Embryonic facial prominence (tissue), 1 donor: Measurements from ENCODE around the gene ZBTB48.

ENCODE experiments used
- DNase-seq: peaks from one replicate; pipeline ENCODE4 v3.0.0-alpha.2; 2016; ENCODE audit errors: extremely low spot score

The ZBTB48 gene

GRCh38 chr1:6612641-6613360 is 33.0 kb downstream of the ZBTB48 start:
- DNase-seq: peak; percentile 41

DNA sequence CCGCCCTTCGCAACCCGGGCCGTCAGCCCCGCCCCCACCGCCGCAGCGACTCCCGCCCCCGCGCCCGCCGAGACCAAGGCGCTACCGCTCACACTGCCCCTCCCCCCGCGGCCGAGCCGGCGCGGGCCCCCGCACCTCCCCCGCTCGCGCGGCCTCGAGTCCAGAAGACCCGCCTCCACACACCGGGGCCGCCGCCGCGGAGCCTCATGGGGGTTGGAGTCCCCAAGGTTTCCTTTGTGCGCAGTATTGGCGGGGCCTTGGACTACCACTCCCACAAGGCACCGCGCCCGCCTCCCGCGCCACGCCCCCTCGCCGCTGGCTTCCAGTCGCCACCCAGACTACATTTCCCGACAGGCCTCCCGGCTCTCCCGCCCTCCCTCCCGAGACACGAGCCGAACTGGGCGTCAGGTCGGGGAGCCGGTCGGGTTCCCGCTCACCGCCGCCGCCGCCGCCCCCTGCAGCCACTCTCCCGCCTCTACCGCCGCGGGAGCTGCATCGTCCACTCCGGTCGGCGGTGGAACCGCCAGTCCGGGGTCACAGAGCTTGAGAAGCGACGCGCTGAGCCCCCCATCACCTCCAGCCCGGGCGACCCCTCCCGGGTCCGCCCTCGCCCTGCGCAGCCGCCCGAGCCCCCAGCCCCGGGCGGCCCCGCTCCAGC is 33.7 kb downstream of the ZBTB48 start, which contains the start of gene PHF13:
TSS of gene PHF13 (plus strand) at position 371 of the 658 bp plus-strand sequence. CDS start 336 bp downstream, outside the sequence.
- peak; percentile 97 for DNase-seq

DNA sequence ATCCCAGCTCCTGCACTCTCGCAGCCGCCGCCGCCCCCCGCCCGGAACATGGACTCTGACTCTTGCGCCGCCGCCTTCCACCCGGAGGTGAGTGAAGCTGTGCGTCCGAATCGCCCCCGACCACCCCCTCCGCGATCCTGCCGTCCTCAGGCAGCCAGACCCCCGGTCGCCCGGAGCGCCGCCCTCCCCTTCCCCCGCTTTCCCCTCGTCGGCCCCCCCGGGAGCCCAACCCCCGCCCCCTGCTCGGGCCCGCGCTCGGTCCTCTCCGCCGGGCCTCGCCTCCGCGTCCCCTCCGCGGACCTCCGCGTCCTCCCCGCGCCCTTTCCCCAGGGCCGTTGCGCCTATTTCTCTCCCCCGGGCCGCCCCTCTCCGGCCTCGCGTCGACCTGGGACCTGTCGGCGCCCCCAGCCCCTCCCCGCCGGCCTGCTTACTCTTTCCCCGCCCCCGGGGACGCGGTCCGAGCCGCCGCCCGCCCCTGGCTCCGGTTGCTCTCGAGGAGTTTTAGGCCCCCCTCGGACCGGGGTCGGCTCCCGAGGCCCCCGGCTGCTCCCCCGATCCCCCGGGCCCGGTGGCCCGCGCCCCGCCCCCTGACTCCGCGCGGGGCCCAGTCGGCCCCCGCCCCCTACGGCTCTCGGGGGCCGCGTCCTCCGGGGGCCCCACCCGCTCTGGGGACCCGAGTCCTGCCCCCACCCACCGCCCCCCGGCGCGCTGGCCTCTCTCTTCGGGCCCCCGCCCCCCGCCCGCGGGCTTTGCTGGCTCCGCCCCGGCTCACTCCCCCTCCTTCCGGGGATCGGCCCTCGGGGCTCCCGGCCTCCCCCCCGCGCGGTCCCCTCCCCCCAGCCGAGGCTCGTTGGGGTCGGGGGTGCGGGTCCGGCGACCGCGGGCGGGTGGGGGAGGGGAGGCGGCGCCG is 34.5 kb downstream of the ZBTB48 start:
- DNase-seq: no peak

DNA sequence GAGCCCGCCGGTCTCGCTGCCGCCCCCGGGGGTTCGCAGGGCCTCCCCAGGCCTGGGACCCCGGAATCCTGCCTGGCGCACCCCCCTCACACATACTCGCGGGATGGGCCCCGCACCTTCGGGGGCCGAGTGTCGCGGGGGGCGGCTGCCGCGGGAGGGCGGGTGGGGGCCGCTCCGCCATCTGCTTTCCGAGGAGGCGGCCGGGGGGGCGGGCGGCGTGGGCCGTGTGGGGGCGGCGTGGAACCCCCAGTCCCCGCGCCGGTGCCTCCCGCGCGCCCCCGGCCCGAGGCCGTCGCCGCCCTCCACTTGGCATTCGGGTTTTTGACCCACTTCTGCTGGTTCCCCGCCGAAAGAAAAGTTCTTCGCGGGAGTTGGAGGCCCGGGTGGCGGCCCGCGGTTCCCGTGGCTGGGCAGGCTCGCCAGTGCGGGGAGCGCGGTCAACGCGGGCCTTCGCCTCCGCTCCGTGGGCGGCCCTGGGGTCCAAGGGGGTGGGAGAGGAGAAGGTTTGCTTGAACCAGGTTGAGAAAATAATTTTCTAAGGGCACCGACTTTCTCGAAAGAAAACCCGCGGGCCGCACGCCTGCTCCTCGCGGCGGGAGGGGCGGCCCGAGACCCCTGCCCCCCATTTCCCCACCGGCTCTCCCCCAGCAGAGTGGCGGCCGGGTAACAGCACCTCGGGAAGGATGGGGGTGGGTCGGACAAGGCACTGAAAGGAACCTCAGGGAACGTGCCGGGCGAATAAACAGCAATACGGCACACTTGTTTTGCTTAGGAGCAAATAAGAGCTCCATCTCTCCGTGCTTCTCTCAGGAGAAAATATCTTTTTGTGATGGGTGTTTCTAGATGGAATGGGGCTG is 35.4 kb downstream of the ZBTB48 start:
- no peak for DNase-seq

DNA sequence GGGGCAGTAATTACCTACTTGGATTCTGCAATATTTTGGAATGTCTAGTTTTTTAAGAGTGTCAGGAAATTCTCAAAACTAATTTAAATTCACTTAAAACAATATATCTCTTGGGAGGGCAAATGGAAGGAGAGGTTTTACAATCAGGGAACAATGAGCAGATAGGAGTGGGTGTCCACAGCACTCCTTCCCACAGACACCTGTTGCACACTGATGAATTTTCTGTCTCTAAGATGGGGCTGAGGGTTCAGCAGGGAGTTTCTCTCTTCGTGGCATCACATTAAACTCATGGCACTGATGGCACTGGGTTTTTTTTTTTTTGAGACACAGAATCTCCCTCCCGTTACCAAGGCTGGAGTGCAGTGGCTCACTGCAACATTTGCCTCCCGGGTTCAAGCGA is 39.3 kb downstream of the ZBTB48 start:
- DNase-seq: no peak

DNA sequence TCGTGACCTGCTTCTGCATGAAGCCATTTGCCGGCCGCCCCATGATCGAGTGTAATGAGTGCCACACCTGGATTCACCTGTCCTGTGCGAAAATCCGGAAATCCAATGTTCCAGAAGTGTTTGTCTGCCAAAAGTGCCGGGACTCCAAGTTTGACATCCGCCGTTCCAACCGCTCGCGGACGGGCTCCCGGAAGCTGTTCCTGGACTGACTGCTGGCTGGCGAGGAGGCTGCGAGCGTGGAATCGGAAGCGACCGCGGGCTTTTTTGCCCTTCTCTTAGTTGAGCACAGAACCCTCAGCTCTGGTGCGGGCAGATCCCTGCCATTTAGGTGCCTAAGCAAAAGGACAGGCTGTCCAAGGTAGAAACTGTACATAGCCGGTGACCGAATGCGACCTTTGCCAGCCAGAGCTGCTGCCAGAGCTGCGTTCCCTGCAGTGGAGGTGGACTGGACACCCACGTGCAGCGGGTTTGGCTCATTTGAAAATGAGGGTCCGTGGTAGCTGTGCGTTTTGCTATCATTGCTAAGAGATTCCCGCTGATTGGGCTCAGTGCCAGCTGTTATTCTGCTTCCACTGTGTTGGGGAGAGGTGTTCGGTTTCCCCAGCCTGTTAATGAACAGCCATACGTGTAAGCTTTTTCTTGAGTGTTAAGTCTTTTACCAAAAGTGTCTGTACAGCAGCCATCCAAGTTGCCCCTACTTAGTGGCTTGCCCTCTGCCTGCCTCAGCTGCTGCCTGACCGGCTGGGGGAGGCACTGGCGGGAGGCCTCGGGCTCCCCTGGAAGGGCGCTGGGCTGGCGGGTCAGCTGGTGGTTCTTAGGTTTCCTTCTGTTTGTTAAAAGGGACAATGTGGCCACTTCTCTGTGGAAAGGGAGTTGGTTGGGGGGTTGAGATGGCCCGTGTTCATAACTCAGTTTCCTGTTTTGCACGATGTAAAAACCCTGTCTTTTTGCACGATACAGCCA is 41.9 kb downstream of the ZBTB48 start:
- no peak for DNase-seq

GRCh38 chr1:6622396-6623152 is 42.8 kb downstream of the ZBTB48 start:
- DNase-seq: no peak

DNA sequence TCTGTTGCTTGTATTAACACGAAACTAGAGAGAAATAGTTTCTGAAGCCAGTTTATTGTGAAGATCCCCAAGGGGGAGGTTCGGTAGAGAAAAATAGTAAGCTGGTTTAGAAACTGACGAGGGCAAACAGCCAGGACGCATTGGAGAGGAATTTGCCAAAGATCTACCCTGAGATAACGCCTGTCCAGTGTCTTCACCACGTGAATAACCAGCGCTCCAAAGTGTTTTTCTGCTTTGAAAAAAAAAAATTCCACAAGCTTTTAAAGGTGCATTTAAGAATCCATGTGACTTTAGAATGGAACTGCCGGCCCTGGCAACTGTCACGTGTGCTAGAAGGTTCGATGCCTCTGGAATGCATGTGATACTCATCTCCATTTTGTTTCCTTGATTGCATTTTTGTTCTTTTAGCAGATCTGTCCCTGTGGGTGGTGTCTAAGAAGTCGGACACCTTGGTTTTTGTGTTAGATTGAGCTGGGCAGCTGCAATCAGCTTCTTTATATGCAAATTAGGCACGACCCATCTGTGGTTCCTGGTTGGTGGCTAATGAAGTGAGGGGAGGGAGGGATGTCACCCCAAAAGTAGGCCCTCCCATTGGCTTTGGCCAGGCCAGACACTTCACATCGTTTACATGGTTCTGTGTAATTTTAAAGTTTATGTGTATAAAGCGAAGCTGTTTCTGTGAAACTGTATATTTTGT is 43.6 kb downstream of the ZBTB48 start:
- no peak for DNase-seq

DNA sequence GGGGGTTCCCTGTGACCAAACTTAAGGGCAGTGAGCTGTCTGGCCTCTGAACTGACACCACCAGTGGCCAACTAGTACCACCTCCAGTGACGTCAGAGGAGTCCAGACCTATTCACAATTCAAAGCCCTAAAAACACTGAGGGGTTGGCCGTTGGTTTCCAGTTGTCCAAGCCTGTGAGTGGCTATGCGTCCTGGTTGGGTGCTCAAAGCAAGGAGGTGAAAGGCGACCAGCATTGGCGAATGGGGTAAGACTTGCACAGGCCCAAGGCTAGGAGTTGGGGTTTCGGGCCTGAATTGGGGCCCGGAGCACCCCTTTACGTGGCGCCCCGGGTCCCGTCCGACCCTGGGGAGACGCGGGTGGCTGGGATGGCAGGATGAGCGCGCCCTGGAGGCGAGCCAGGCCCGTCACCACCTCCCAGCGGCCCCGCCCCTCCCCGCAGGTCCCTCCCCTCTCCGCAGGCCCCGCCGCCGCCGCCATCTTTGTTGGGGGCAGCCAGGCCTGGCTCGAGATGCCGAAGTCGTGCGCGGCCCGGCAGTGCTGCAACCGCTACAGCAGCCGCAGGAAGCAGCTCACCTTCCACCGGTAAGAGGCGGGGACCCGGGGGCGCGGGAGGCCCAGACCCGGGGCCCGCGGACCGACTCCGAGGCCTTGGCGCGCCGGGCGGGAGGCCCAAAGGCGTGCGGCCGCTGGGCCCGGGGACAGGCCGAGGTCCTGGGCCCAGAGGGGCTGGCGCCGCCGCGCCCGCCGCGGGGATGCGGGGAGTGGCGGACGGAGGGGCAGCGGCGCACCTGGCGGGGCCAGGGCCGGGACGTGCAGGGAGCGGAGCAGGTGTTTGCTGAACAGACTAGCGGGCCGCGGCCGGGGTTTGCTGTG is 45.2 kb downstream of the ZBTB48 start, which contains the start of gene THAP3:
TSS of gene THAP3 (plus strand) at position 159 of the 874 bp plus-strand sequence. CDS start at position 510, 351 bp downstream.
- no peak for DNase-seq

GRCh38 chr1:6625584-6626149 is 45.9 kb downstream of the ZBTB48 start:
- no peak for DNase-seq

DNA sequence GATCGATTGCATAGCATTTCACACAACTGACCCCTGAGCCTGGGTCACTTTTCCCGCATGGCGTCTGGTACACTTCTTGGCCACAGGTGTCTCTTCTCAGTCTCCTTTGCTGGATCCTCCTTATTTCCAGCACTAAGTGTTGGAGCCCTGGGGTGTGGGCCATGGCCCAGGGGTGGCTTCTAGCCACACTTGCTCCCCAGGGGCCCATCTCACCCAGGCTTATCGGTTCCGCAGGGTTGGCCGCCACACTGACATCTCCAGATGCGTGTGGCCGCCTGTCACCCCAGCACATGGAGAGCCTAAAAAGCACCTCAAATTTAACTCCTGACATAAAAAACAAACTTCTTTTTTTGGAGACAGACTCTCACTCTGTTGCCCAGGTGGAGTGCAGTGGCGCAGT is 47.2 kb downstream of the ZBTB48 start:
- no peak for DNase-seq

GRCh38 chr1:6627841-6628545 is 48.2 kb downstream of the ZBTB48 start:
- no peak for DNase-seq

DNA sequence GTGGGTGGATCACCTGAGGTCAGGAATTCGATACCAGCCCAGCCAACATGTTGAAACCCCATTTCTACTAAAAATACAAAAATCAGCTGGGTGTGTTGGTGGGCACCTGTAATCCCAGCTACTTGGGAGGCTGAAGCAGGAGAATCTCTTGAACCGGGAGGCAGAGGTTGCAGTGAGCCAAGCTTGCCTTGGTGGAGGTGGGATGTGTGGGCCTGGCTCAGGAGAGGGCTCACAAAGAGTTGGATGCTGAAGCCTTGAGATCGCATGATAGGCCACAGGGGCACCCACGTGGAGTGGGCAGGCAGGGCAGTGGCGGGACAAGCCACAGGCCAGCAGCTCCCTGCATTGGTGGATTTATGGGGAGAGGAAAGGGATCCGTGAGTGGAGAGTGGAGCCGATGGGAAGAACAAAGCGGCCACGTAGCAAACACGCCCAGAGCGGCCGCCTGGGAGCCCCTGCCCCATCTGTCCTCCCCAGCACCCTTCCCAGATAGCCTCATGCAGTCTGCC is 49.2 kb downstream of the ZBTB48 start:
- DNase-seq: no peak

GRCh38 chr1:6630027-6630426 is 50.2 kb downstream of the ZBTB48 start:
- DNase-seq: no peak

- no peak for DNase-seq
These were observed 51.3 kb downstream of the ZBTB48 start for GRCh38 chr1:6631058-6631457.
